BLaER1 treated with 17β-estradiol and CSF1 and Interleukin-3, amounts not matched to agents 10 nM and 100 nM (cell line): ENCODE data around the gene ADORA1.
A peak's percentile ranks its signal among the peaks of the same experiment; 100 is the strongest.

Experiments
- H3K27ac ChIP-seq, 11 experiments: shearing (Covaris generic); formaldehyde crosslinking; 2 replicates each; pipeline ENCODE4 v1.8.1; 2022
- H3K27me3 ChIP-seq, 11 experiments: shearing (Covaris generic); formaldehyde crosslinking; 2 replicates each; pipeline ENCODE4 v1.8.1; 2022
- H3K36me3 ChIP-seq, 11 experiments: shearing (Covaris generic); formaldehyde crosslinking; 2 replicates each; pipeline ENCODE4 v1.8.1; 2022
- H3K4me1 ChIP-seq, 10 experiments: shearing (Covaris generic); formaldehyde crosslinking; 2 replicates each; pipeline ENCODE4 v1.8.1; 2022
- H3K4me2 ChIP-seq, 11 experiments: shearing (Covaris generic); formaldehyde crosslinking; 2 replicates each; pipeline ENCODE4 v1.8.1; 2022
- H3K4me3 ChIP-seq, 10 experiments: shearing (Covaris generic); formaldehyde crosslinking; 2 replicates each; pipeline ENCODE4 v1.8.1; 2022
- H3K9ac ChIP-seq, 11 experiments: shearing (Covaris generic); formaldehyde crosslinking; 2 replicates each; pipeline ENCODE4 v1.8.1; 2022
- H3K9me3 ChIP-seq, 11 experiments: shearing (Covaris generic); formaldehyde crosslinking; replicated peaks in 1 of 11; 2 replicates each; pipeline ENCODE4 v1.8.1; 2022
- H4K20me1 ChIP-seq, 11 experiments: shearing (Covaris generic); formaldehyde crosslinking; 2 replicates each; pipeline ENCODE4 v1.8.1; 2022
- Cebpa-rat ChIP-seq, 11 experiments: shearing (Covaris generic); IDR thresholded peaks; 2 replicates each; pipeline ENCODE4 v1.8.1; 2022

Gene ADORA1

GRCh38 chr1:203177470-203178039, 50.0 kb downstream of the ADORA1 start:
- Histone ChIP-seq H4K20me1 (peaks cover 0 to 7% (median 0%) of the 10 kb centered on the region in 11 experiments; a peak in 1 of 22 replicates), H3K9me3 (no peaks in the 10 kb centered on the region), H3K4me1 (peaks cover 98 to 100% (median 100%) of the 10 kb centered on the region in 10 experiments), H3K27me3 (peaks cover 0 to 17% (median 0%) of the 10 kb centered on the region in 11 experiments; a peak in 3 of 22 replicates), H3K9ac (peak overlapping the region in 9 of 11 experiments; percentile 23 to 80 (median 57); a peak in 16 of 22 replicates), H3K36me3 (no peaks in the 10 kb centered on the region), H3K4me3 (peak overlapping the region in 7 of 10 experiments; percentile 7 to 44 (median 18); a peak in 6 of 20 replicates), H3K4me2 (peak overlapping the region; percentile 85 to 99 (median 94)), H3K27ac (peak overlapping the region in 9 of 11 experiments; percentile 44 to 79 (median 70); a peak in 17 of 22 replicates)
- TF ChIP-seq Cebpa-rat (IDR thresholded peaks at IDR 0.05) = no peak

- peaks cover 0 to 2% (median 0%) of the 10 kb centered on the region in 11 experiments; a peak in 1 of 22 replicates for H4K20me1 ChIP-seq
- no peak for TF ChIP-seq Cebpa-rat (IDR thresholded peaks at IDR 0.05)
- H3K9ac ChIP-seq = peak overlapping the region in 8 of 11 experiments; percentile 37 to 80 (median 58); a peak in 14 of 22 replicates
- peak overlapping the region; percentile 85 to 99 (median 94) for H3K4me2 ChIP-seq
- peak overlapping the region in 2 of 10 experiments; percentile 7 to 44; a peak in 3 of 20 replicates for H3K4me3 ChIP-seq
- peaks cover 95 to 100% (median 97%) of the 10 kb centered on the region in 10 experiments for H3K4me1 ChIP-seq
- no peaks in the 10 kb centered on the region for H3K9me3 ChIP-seq
- H3K27me3 ChIP-seq = peaks cover 0 to 17% (median 0%) of the 10 kb centered on the region in 11 experiments; a peak in 3 of 22 replicates
- H3K27ac ChIP-seq = peak overlapping the region in 9 of 11 experiments; percentile 44 to 79 (median 70); a peak in 17 of 22 replicates
- H3K36me3 ChIP-seq = no peaks in the 10 kb centered on the region
Measured at GRCh38 chr1:203178083-203178482, 50.6 kb downstream of the ADORA1 start.

- Histone ChIP-seq H3K4me2 (peak overlapping the region; percentile 85 to 99 (median 94)), H3K4me1 (peaks cover 86 to 90% (median 88%) of the 10 kb centered on the region in 10 experiments)
- no peak for TF ChIP-seq Cebpa-rat (IDR thresholded peaks at IDR 0.05)
Measured at GRCh38 chr1:203178821-203179666, 51.5 kb downstream of the ADORA1 start.

GRCh38 chr1:203179667-203180005, 52.1 kb downstream of the ADORA1 start:
- no peak for TF ChIP-seq Cebpa-rat (IDR thresholded peaks at IDR 0.05)

More at GRCh38 chr1:203178821-203179666, 51.5 kb downstream of the ADORA1 start:
- Histone ChIP-seq H3K9ac (peak overlapping the region in 4 of 11 experiments; percentile 41 to 80 (median 64); a peak in 3 of 22 replicates), H4K20me1 (no peaks in the 10 kb centered on the region), H3K27me3 (peaks cover 0 to 9% (median 0%) of the 10 kb centered on the region in 11 experiments; a peak in 3 of 22 replicates), H3K27ac (peak overlapping the region in 8 of 11 experiments; percentile 45 to 79 (median 72); a peak in 14 of 22 replicates), H3K36me3 (no peaks in the 10 kb centered on the region), H3K4me3 (peak overlapping the region in 2 of 10 experiments; percentile 7 to 20; a peak in 3 of 20 replicates), H3K9me3 (no peaks in the 10 kb centered on the region)

GRCh38 chr1:203180611-203181330, 53.2 kb downstream of the ADORA1 start:
- Histone ChIP-seq H3K4me1 (peaks cover 74 to 84% (median 79%) of the 10 kb centered on the region in 10 experiments), H4K20me1 (no peaks in the 10 kb centered on the region), H3K36me3 (no peaks in the 10 kb centered on the region), H3K4me3 (no peak overlapping the region), H3K27me3 (peaks cover 0 to 7% (median 0%) of the 10 kb centered on the region in 11 experiments; a peak in 2 of 22 replicates), H3K4me2 (peak overlapping the region; percentile 18 to 99 (median 94); a peak in 21 of 22 replicates), H3K27ac (no peak overlapping the region; a peak in 1 of 22 replicates), H3K9ac (peak overlapping the region in 2 of 11 experiments; percentile 38 to 42; a peak in 1 of 22 replicates), H3K9me3 (no peaks in the 10 kb centered on the region)
- no peak for TF ChIP-seq Cebpa-rat (IDR thresholded peaks at IDR 0.05)

More at GRCh38 chr1:203179667-203180005, 52.1 kb downstream of the ADORA1 start:
- Histone ChIP-seq H3K4me3 (no peak overlapping the region), H3K27ac (peak overlapping the region in 1 of 11 experiments; percentile 77; a peak in 2 of 22 replicates), H3K27me3 (peaks cover 0 to 7% (median 0%) of the 10 kb centered on the region in 11 experiments; a peak in 2 of 22 replicates), H4K20me1 (no peaks in the 10 kb centered on the region), H3K9ac (peak overlapping the region in 1 of 11 experiments; percentile 44; a peak in 2 of 22 replicates), H3K4me1 (peaks cover 80 to 84% (median 82%) of the 10 kb centered on the region in 10 experiments), H3K9me3 (no peaks in the 10 kb centered on the region), H3K4me2 (peak overlapping the region; percentile 85 to 99 (median 94); a peak in 21 of 22 replicates), H3K36me3 (no peaks in the 10 kb centered on the region)

- Histone ChIP-seq H3K36me3 (no peaks in the 10 kb centered on the region), H3K9ac (peak overlapping the region in 4 of 11 experiments; percentile 38 to 44 (median 42); a peak in 4 of 22 replicates), H3K4me1 (peaks cover 74 to 84% (median 78%) of the 10 kb centered on the region in 10 experiments), H3K4me3 (no peak overlapping the region), H3K27me3 (peaks cover 0 to 6% (median 0%) of the 10 kb centered on the region in 11 experiments; a peak in 2 of 22 replicates), H4K20me1 (no peaks in the 10 kb centered on the region), H3K27ac (peak overlapping the region in 2 of 11 experiments; percentile 18 to 37; a peak in 5 of 22 replicates), H3K4me2 (peak overlapping the region; percentile 38 to 99 (median 94)), H3K9me3 (no peaks in the 10 kb centered on the region)
- no peak for TF ChIP-seq Cebpa-rat (IDR thresholded peaks at IDR 0.05)
Measured at GRCh38 chr1:203181586-203182386, 54.3 kb downstream of the ADORA1 start.

- H3K4me2 ChIP-seq = peak overlapping the region; percentile 38 to 99 (median 94)
- H3K9me3 ChIP-seq = no peaks in the 10 kb centered on the region
- H3K27me3 ChIP-seq = peaks cover 0 to 6% (median 0%) of the 10 kb centered on the region in 11 experiments; a peak in 1 of 22 replicates
- H4K20me1 ChIP-seq = no peaks in the 10 kb centered on the region
- H3K4me1 ChIP-seq = peaks cover 74 to 84% (median 78%) of the 10 kb centered on the region in 10 experiments
- no peak for TF ChIP-seq Cebpa-rat (IDR thresholded peaks at IDR 0.05)
- no peak overlapping the region for H3K4me3 ChIP-seq
- 0 out of 22 replicates have a peak overlapping the region, but pooled peaks of 2 of the 11 experiments have one; percentile 42 to 44 for H3K9ac ChIP-seq
- no peaks in the 10 kb centered on the region for H3K36me3 ChIP-seq
- H3K27ac ChIP-seq = peak overlapping the region in 1 of 11 experiments; percentile 18; a peak in 1 of 22 replicates
Measured at GRCh38 chr1:203182387-203182953, 54.9 kb downstream of the ADORA1 start.
